ENCODE results near the gene RSU1. TPM values are rescaled to one million over a fixed set of nuclear protein-coding genes. Genes with fewer than 3 reads are reported as not detected.
"Not testable (repeated sequence)": the region's sequence is repeated elsewhere in the genome, so short reads cannot be mapped to it uniquely, and the experiment has no call there.

RSU1 gene
- polyA plus RNA-seq, 3 donors, result 45.7 to 111 (median 100) TPM

DNA sequence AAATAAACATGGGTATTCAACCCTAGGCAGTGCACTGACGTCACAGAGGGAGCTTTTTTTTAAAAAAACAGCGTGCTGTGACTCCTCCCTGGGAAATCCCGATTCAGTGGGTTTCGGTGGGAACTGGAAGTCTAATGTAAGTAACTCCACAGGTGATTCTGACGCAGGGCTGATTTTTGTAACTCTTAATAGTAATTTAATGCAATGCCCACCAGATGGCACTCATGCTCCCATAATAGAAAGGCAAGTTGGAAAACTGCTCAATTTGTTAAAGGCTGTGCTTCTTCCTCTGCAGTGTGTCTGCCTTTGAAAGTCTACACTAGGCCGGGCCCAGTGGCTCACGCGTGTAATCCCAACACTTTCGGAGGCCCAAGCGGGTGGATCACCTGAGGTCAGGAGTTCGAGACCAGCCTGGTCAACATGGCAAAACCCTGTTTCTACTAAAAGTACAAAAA is 10.9 kb upstream of the RSU1 start:
- Mint-ChIP-seq H3K4me1 (peaks cover 12% of the 10 kb centered on the region), H3K4me3 (no peak overlapping the region), H3K36me3 (no peaks in the 10 kb centered on the region), H3K9me3 (peaks cover under 1 to 3% (median 3%) of the 10 kb centered on the region in 7 donors), H3K27me3 (ENCODE audit: low read depth in 3 of 3) (peaks cover 2 to 5% (median 2%) of the 10 kb centered on the region in 3 donors), H3K27ac (peak overlapping the region in 1 of 7 donors; percentile 50)
- no peaks in the 10 kb centered on the region for H3K79me2 ChIP-seq (ENCODE audit: insufficient read depth, low read length)
- no peak overlapping the region for H3K9ac ChIP-seq (ENCODE audit: insufficient read depth, low read length, poor library complexity, severe bottlenecking)
- WGBS (ENCODE audit: insufficient coverage), result 3% methylated on average over 4 of the region's 11 CpGs
- no peak overlapping the region for H3K27ac ChIP-seq (ENCODE audit: low read depth in 1 of 2, low read length in 2 of 2)
- peak; percentile 51 to 83 (median 72) for DNase-seq
- H3K27me3 ChIP-seq (ENCODE audit: control insufficient read depth in 2 of 2, insufficient read depth in 2 of 2, low read length in 2 of 2), result no peaks in the 10 kb centered on the region
- no peak overlapping the region for H3K4me3 ChIP-seq (replicated peaks in 1 of 3; ENCODE audit: low read depth in 2 of 3, low read length in 3 of 3)
- H3K4me2 ChIP-seq (replicated peaks; ENCODE audit: extremely low read depth, low read length, poor library complexity, severe bottlenecking), result no peak overlapping the region
- no peaks in the 10 kb centered on the region for H3K4me1 ChIP-seq (ENCODE audit: control insufficient read depth in 1 of 2, insufficient read depth in 2 of 2, low read length in 2 of 2)
- TF ChIP-seq, protein P1, sequence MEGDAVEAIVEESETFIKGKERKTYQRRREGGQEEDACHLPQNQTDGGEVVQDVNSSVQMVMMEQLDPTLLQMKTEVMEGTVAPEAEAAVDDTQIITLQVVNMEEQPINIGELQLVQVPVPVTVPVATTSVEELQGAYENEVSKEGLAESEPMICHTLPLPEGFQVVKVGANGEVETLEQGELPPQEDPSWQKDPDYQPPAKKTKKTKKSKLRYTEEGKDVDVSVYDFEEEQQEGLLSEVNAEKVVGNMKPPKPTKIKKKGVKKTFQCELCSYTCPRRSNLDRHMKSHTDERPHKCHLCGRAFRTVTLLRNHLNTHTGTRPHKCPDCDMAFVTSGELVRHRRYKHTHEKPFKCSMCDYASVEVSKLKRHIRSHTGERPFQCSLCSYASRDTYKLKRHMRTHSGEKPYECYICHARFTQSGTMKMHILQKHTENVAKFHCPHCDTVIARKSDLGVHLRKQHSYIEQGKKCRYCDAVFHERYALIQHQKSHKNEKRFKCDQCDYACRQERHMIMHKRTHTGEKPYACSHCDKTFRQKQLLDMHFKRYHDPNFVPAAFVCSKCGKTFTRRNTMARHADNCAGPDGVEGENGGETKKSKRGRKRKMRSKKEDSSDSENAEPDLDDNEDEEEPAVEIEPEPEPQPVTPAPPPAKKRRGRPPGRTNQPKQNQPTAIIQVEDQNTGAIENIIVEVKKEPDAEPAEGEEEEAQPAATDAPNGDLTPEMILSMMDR (IDR thresholded peaks at IDR 0.05), result peak; percentile 72
- intact Hi-C loops (cut with micrococcal nuclease), result loop anchor here (5.0 kb wide), 2 partner anchors 429 to 599 kb away; no protein-coding TSS in a partner anchor
- no peaks in the 10 kb centered on the region for H4K20me1 ChIP-seq (ENCODE audit: insufficient read depth, low read length)
- no peak overlapping the region for H2AFZ ChIP-seq (ENCODE audit: insufficient read depth, low read depth, low read length, poor library complexity, severe bottlenecking)
- H3K9me3 ChIP-seq (replicated peaks in 1 of 2; ENCODE audit: control insufficient read depth in 1 of 2, insufficient read depth in 1 of 2, low read length in 2 of 2), result peaks cover 2% of the 10 kb centered on the region in 2 donors
- no peaks in the 10 kb centered on the region for H3K36me3 ChIP-seq (replicated peaks in 1 of 2; ENCODE audit: control insufficient read depth in 1 of 2, insufficient read depth in 2 of 2, low read length in 2 of 2)

DNA sequence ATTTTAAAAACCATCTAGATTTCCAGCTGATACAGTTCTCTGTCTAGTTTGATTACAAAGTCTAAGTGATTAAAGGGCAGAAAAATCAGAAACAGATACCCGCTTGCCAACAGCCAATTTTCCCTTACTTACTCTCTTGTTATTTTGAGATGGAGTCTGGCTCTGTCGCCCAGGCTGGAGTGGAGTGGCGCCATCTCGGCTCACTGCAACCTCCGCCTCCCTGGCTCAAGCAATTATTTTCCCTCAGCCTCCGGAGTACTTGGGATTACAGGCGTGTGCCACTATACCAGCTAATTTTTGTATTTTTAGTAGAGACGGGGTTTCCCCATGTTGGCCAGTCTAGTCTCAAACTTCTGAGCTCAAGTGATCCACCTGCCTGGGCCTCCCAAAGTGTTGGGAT is 10.2 kb upstream of the RSU1 start:
- not testable (repeated sequence) for H3K4me3 ChIP-seq (replicated peaks in 1 of 3; ENCODE audit: low read depth in 2 of 3, low read length in 3 of 3); H4K20me1 ChIP-seq (ENCODE audit: insufficient read depth, low read length); H3K9ac ChIP-seq (ENCODE audit: insufficient read depth, low read length, poor library complexity, severe bottlenecking); DNase-seq; H3K9me3 ChIP-seq (replicated peaks in 1 of 2; ENCODE audit: control insufficient read depth in 1 of 2, insufficient read depth in 1 of 2, low read length in 2 of 2); H2AFZ ChIP-seq (ENCODE audit: insufficient read depth, low read depth, low read length, poor library complexity, severe bottlenecking); H3K4me2 ChIP-seq (replicated peaks; ENCODE audit: extremely low read depth, low read length, poor library complexity, severe bottlenecking); H3K27me3 Mint-ChIP-seq (ENCODE audit: low read depth in 3 of 3); H3K27ac Mint-ChIP-seq; H3K79me2 ChIP-seq (ENCODE audit: insufficient read depth, low read length); H3K9me3 Mint-ChIP-seq; H3K27ac ChIP-seq (ENCODE audit: low read depth in 1 of 2, low read length in 2 of 2); H3K36me3 Mint-ChIP-seq; H3K27me3 ChIP-seq (ENCODE audit: control insufficient read depth in 2 of 2, insufficient read depth in 2 of 2, low read length in 2 of 2); H3K4me1 ChIP-seq (ENCODE audit: control insufficient read depth in 1 of 2, insufficient read depth in 2 of 2, low read length in 2 of 2); H3K36me3 ChIP-seq (replicated peaks in 1 of 2; ENCODE audit: control insufficient read depth in 1 of 2, insufficient read depth in 2 of 2, low read length in 2 of 2); H3K4me1 Mint-ChIP-seq; H3K4me3 Mint-ChIP-seq
- 90% methylated on average over 2 of the region's 8 CpGs for WGBS (ENCODE audit: insufficient coverage)
- intact Hi-C loops (cut with micrococcal nuclease), result loop anchor here (5.0 kb wide), 2 partner anchors 430 to 600 kb away; no protein-coding TSS in a partner anchor
